ENCODE measurements around the gene ASB1. TPM values are rescaled to one million over a fixed set of nuclear protein-coding genes. Genes with fewer than 3 reads are reported as not detected.

Gene ASB1
- total RNA-seq, 1 donor from 2014 or later = 16.7 TPM

DNA sequence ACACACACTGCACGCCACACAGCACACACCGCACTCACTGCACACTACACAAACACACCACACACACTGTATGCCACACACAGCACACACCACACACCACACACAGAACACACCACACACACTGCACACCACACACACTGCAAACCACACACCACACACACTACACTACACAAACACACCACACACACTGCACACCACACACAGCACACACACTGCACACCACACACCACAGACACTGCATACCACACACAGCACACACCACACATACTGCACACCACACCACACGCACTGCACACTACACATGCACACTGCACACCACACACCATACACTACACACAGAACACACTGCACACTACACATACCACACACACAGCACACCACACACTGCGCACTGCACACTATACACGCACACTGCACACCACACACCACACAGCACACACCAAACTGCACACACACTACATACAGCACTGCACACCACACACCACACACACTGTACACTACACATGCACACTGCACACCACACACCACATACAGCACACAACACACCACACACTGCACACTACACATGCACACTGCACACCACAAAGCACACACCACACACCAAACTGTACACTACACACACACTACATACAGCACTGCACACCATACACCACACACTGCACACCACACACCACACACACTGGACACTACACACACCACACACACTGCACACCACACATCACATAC, 59.6 kb downstream of the ASB1 start:
- Histone ChIP-seq H3K27ac (no peak overlapping the region), H3K4me3 (no peak overlapping the region), H3K9me3 (no peaks in the 10 kb centered on the region), H3K27me3 (no peaks in the 10 kb centered on the region), H3K4me1 (no peaks in the 10 kb centered on the region), H3K36me3 (no peaks in the 10 kb centered on the region)
- intact Hi-C loops (cut with DNase I) = no loop called here
- no peak for TF ChIP-seq POLR2A (IDR thresholded peaks at IDR 0.05)
- TF ChIP-seq, protein P1, sequence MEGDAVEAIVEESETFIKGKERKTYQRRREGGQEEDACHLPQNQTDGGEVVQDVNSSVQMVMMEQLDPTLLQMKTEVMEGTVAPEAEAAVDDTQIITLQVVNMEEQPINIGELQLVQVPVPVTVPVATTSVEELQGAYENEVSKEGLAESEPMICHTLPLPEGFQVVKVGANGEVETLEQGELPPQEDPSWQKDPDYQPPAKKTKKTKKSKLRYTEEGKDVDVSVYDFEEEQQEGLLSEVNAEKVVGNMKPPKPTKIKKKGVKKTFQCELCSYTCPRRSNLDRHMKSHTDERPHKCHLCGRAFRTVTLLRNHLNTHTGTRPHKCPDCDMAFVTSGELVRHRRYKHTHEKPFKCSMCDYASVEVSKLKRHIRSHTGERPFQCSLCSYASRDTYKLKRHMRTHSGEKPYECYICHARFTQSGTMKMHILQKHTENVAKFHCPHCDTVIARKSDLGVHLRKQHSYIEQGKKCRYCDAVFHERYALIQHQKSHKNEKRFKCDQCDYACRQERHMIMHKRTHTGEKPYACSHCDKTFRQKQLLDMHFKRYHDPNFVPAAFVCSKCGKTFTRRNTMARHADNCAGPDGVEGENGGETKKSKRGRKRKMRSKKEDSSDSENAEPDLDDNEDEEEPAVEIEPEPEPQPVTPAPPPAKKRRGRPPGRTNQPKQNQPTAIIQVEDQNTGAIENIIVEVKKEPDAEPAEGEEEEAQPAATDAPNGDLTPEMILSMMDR (IDR thresholded peaks at IDR 0.05) = no peak
- no peak for TF ChIP-seq POLR2AphosphoS5 (IDR thresholded peaks at IDR 0.05; ENCODE audit: insufficient read depth in 1 of 2, low read depth in 1 of 2)
- no peak for DNase-seq (ENCODE audit: extremely low spot score in 2 of 2)

DNA sequence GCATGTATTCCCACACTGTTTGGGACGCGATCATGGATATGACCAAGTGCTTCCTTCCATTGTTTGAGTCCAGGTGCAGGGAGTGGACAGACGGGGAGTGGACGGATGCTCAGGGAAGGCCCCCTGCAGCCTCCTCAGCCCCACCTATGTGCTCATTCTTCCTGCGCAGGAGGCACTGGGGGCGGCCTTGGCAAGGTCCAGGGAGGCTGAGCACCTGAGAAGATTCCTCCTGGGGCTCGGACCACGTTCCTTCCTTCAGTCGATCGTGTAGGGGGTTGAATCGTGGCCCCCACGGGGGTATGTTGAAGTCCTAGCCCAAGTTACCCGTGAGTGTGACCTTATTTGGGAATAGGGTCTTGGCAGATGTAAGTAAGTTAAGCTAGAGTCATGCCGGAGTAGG, 60.4 kb downstream of the ASB1 start:
- H3K36me3 ChIP-seq = no peaks in the 10 kb centered on the region
- H3K9me3 ChIP-seq = no peaks in the 10 kb centered on the region
- intact Hi-C loops (cut with DNase I) = no loop called here
- no peaks in the 10 kb centered on the region for H3K4me1 ChIP-seq
- no peaks in the 10 kb centered on the region for H3K27me3 ChIP-seq
- TF ChIP-seq POLR2A (IDR thresholded peaks at IDR 0.05) = no peak
- TF ChIP-seq, protein P1 (IDR thresholded peaks at IDR 0.05) = no peak
- TF ChIP-seq POLR2AphosphoS5 (IDR thresholded peaks at IDR 0.05; ENCODE audit: insufficient read depth in 1 of 2, low read depth in 1 of 2) = no peak
- no peak overlapping the region for H3K4me3 ChIP-seq
- DNase-seq (ENCODE audit: extremely low spot score in 2 of 2) = no peak
- H3K27ac ChIP-seq = no peak overlapping the region

DNA sequence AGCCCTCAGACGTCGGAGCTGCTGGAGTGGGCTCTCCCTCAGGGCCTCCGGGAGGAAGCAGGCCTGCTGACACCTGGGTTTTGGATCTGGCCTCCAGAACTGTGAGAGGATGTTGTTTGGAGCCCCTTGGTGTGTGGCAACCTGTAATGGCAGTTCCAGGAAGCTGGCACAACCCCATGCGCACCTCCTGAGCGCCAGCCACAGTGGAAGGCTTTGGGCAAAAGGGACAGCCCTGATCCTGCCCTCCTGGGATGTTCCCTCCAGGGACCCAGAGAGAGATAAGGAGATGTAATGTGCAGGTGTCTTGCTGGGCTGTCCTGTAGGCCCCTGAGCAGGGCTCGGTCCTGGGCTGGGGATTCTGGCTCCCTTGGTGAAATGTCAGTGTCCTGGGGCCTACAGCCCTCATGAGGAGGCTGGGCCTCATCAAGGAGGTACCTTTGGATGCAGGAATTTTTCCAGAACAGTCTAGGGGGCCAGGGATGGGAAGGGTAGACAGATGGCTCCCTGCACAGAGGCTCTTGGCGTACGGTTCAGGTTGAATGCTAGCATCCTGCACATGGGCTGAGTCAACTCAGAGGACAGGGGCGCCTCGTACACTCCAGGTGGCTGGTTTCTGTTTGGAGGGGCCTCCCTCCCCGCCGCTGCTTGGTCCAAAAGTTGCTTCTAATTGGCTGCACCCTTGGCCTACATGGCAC, 61.1 kb downstream of the ASB1 start:
- H3K36me3 ChIP-seq = no peaks in the 10 kb centered on the region
- peak; percentile 56 to 93 for DNase-seq (ENCODE audit: extremely low spot score in 2 of 2)
- no peak overlapping the region for H3K4me3 ChIP-seq
- TF ChIP-seq, protein P1 (IDR thresholded peaks at IDR 0.05) = no peak
- TF ChIP-seq POLR2A (IDR thresholded peaks at IDR 0.05) (no peak), POLR2AphosphoS5 (IDR thresholded peaks at IDR 0.05; ENCODE audit: insufficient read depth in 1 of 2, low read depth in 1 of 2) (no peak)
- H3K27ac ChIP-seq = no peak overlapping the region
- H3K9me3 ChIP-seq = no peaks in the 10 kb centered on the region
- intact Hi-C loops (cut with DNase I) = no loop called here
- H3K4me1 ChIP-seq = no peaks in the 10 kb centered on the region
- no peaks in the 10 kb centered on the region for H3K27me3 ChIP-seq

DNA sequence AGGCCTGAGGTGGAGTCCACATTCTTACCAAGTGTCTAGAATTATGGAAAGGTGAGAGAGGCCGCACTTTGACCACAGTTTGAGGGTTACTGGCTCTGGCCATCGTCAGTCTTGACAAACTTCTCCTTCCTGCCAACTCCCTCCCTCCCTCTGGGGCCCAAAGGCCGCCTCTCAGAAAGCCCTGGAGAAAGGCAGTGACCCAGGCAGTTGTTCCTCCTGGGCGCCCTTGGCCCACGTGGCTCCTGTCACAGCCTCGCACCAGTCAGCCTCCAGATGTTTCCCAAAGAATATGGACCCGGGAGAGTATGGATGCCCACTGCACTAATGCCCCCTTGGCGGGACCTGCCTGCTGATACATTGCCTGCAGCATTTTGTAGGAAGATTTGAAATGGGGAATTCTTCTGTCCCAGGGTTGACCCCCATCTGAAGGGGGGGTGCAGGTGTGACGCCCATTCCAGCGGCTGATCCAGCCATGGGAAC, 61.7 kb downstream of the ASB1 start:
- Histone ChIP-seq H3K36me3 (no peaks in the 10 kb centered on the region), H3K4me1 (no peaks in the 10 kb centered on the region), H3K27ac (no peak overlapping the region), H3K9me3 (no peaks in the 10 kb centered on the region), H3K27me3 (no peaks in the 10 kb centered on the region), H3K4me3 (no peak overlapping the region)
- peak in 1 of 2 donors; percentile 47 for DNase-seq (ENCODE audit: extremely low spot score in 2 of 2)
- intact Hi-C loops (cut with DNase I) = no loop called here
- TF ChIP-seq, protein P1 (IDR thresholded peaks at IDR 0.05) = no peak
- TF ChIP-seq POLR2AphosphoS5 (IDR thresholded peaks at IDR 0.05; ENCODE audit: insufficient read depth in 1 of 2, low read depth in 1 of 2) (no peak), POLR2A (IDR thresholded peaks at IDR 0.05) (no peak)

DNA sequence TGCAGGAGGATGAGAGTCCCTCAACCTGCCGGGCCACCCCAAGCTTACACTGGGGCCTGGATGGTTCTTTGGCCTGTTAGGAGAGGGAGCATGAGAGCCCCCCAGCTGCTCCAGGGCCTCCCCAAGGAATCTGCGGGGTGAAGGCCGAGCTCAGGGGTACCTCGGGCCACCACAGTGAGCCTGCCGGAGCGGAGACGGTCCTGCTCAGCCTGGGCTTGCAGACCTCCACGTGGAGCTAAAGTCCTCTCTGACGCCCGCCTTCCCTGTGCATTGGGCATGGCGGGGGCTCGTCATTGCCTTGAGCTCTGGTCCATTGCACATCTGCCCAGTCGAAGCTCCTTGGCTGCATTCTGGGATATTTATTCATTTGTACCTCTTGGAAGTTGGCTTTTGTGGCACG, 62.7 kb downstream of the ASB1 start:
- H3K4me1 ChIP-seq = no peaks in the 10 kb centered on the region
- DNase-seq (ENCODE audit: extremely low spot score in 2 of 2) = peak; percentile 34 to 52
- TF ChIP-seq POLR2A (IDR thresholded peaks at IDR 0.05) (no peak), POLR2AphosphoS5 (IDR thresholded peaks at IDR 0.05; ENCODE audit: insufficient read depth in 1 of 2, low read depth in 1 of 2) (no peak)
- TF ChIP-seq, protein P1 (IDR thresholded peaks at IDR 0.05) = no peak
- intact Hi-C loops (cut with DNase I) = no loop called here
- no peak overlapping the region for H3K27ac ChIP-seq
- no peaks in the 10 kb centered on the region for H3K9me3 ChIP-seq
- H3K36me3 ChIP-seq = no peaks in the 10 kb centered on the region
- no peaks in the 10 kb centered on the region for H3K27me3 ChIP-seq
- H3K4me3 ChIP-seq = no peak overlapping the region

All from vagina (tissue), 2 donors.